ENCODE measurements around the gene PIK3CD.

The PIK3CD gene

DNA sequence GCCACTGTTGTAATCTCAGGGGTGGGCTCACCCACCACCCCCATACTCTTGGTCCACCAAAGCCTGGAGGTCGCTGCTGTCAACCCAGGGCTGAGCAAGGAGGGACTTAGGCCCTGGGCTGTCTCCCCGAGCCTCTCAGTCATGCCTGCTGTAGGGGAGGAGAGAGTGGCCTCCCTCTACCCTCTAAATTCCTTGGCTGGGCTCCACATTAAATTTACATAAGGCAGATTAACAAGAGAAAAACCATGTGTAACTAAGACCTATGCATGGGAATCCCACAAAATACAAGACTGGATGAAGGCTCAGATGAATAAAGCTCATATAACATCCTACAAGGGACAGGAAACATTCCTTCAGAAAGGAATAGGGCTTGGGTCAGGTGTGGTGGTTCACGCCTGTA, 1.8 kb upstream of the PIK3CD start:
- no peak overlapping the region for H2AFZ ChIP-seq (ENCODE audit: insufficient read depth, low read length, poor library complexity)
- H3K79me1 ChIP-seq (ENCODE audit: low read length), result no peaks in the 10 kb centered on the region
- H2BK120ac ChIP-seq (ENCODE audit: insufficient read depth, low read length, poor library complexity), result no peak overlapping the region
- H3K4ac ChIP-seq (ENCODE audit: low read depth, low read length), result no peak overlapping the region
- no peak for DNase-seq
- H2AK5ac ChIP-seq (ENCODE audit: low read length), result no peak overlapping the region
- H3K27me3 ChIP-seq (ENCODE audit: insufficient read depth, low read length), result peaks cover 44% of the 10 kb centered on the region
- no peak overlapping the region for H4K12ac ChIP-seq (ENCODE audit: low read depth, low read length)
- no peaks in the 10 kb centered on the region for H3K79me2 ChIP-seq (ENCODE audit: control insufficient read depth, insufficient read depth, low read length, poor library complexity)
- H4K8ac ChIP-seq (ENCODE audit: low read depth, low read length), result no peak overlapping the region
- no peak overlapping the region for H2BK12ac ChIP-seq (ENCODE audit: low read length)
- H3K4me1 ChIP-seq (ENCODE audit: control insufficient read depth in 1 of 2, insufficient read depth in 2 of 2, low read length in 2 of 2), result peaks cover 0 to 2% of the 10 kb centered on the region in 2 experiments
- no peak overlapping the region for H3K4me2 ChIP-seq (ENCODE audit: low read length)
- no peak overlapping the region for H3K14ac ChIP-seq (ENCODE audit: low read length)
- H3K4me3 ChIP-seq (ENCODE audit: low read depth, low read length), result no peak overlapping the region
- H3K9me3 ChIP-seq (ENCODE audit: insufficient read depth, low read depth, low read length), result no peaks in the 10 kb centered on the region
- no peak overlapping the region for H3K23ac ChIP-seq (ENCODE audit: low read length)
- H3K18ac ChIP-seq (ENCODE audit: low read length), result no peak overlapping the region
- no CpG with 5 or more reads among the region's 3 CpGs for WGBS (ENCODE audit: extremely low coverage, insufficient coverage, insufficient read length)
- no peak overlapping the region for H3K27ac ChIP-seq (ENCODE audit: low read depth, low read length)
- H3K9ac ChIP-seq (ENCODE audit: low read length), result no peak overlapping the region
- H4K91ac ChIP-seq (ENCODE audit: low read depth, low read length), result no peak overlapping the region
- H3K36me3 ChIP-seq (ENCODE audit: control insufficient read depth in 1 of 2, insufficient read depth in 2 of 2, low read length in 2 of 2), result no peaks in the 10 kb centered on the region
- no peak overlapping the region for H2BK5ac ChIP-seq (ENCODE audit: low read depth, low read length, poor library complexity)

DNA sequence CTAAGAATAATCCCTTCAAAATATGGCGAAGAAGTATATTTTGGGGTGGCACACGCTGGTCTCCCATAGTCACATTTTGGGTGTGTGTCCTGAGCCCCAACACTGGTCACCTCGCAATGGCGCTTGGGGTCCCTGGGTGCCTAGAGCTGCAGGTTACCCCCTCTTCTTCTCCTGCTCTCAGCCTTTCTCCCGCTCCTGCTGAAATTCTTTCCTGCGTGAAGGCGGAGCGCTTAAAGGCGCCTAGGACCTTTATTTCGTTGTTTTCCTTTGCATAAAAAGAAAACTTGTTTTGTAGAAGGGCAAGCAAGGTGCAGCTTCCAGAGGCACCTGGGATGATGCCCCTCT, 339 bp upstream of the PIK3CD start:
- Histone ChIP-seq H2BK5ac (ENCODE audit: low read depth, low read length, poor library complexity) (no peak overlapping the region), H3K27me3 (ENCODE audit: insufficient read depth, low read length) (peaks cover 44% of the 10 kb centered on the region), H3K4me3 (ENCODE audit: low read depth, low read length) (no peak overlapping the region), H3K27ac (ENCODE audit: low read depth, low read length) (no peak overlapping the region), H3K4ac (ENCODE audit: low read depth, low read length) (no peak overlapping the region), H2AFZ (ENCODE audit: insufficient read depth, low read length, poor library complexity) (no peak overlapping the region), H2AK5ac (ENCODE audit: low read length) (no peak overlapping the region), H3K36me3 (ENCODE audit: control insufficient read depth in 1 of 2, insufficient read depth in 2 of 2, low read length in 2 of 2) (no peaks in the 10 kb centered on the region), H3K23ac (ENCODE audit: low read length) (no peak overlapping the region), H3K18ac (ENCODE audit: low read length) (no peak overlapping the region), H3K9ac (ENCODE audit: low read length) (no peak overlapping the region), H2BK120ac (ENCODE audit: insufficient read depth, low read length, poor library complexity) (no peak overlapping the region), H4K8ac (ENCODE audit: low read depth, low read length) (no peak overlapping the region), H3K79me1 (ENCODE audit: low read length) (no peaks in the 10 kb centered on the region), H3K4me1 (ENCODE audit: control insufficient read depth in 1 of 2, insufficient read depth in 2 of 2, low read length in 2 of 2) (peaks cover 0 to 2% of the 10 kb centered on the region in 2 experiments), H4K91ac (ENCODE audit: low read depth, low read length) (no peak overlapping the region), H4K12ac (ENCODE audit: low read depth, low read length) (no peak overlapping the region), H2BK12ac (ENCODE audit: low read length) (no peak overlapping the region), H3K14ac (ENCODE audit: low read length) (no peak overlapping the region), H3K4me2 (ENCODE audit: low read length) (peak overlapping the region; percentile 72), H3K79me2 (ENCODE audit: control insufficient read depth, insufficient read depth, low read length, poor library complexity) (no peaks in the 10 kb centered on the region), H3K9me3 (ENCODE audit: insufficient read depth, low read depth, low read length) (no peaks in the 10 kb centered on the region)
- DNase-seq, result no peak
- no CpG with 5 or more reads among the region's 10 CpGs for WGBS (ENCODE audit: extremely low coverage, insufficient coverage, insufficient read length)

DNA sequence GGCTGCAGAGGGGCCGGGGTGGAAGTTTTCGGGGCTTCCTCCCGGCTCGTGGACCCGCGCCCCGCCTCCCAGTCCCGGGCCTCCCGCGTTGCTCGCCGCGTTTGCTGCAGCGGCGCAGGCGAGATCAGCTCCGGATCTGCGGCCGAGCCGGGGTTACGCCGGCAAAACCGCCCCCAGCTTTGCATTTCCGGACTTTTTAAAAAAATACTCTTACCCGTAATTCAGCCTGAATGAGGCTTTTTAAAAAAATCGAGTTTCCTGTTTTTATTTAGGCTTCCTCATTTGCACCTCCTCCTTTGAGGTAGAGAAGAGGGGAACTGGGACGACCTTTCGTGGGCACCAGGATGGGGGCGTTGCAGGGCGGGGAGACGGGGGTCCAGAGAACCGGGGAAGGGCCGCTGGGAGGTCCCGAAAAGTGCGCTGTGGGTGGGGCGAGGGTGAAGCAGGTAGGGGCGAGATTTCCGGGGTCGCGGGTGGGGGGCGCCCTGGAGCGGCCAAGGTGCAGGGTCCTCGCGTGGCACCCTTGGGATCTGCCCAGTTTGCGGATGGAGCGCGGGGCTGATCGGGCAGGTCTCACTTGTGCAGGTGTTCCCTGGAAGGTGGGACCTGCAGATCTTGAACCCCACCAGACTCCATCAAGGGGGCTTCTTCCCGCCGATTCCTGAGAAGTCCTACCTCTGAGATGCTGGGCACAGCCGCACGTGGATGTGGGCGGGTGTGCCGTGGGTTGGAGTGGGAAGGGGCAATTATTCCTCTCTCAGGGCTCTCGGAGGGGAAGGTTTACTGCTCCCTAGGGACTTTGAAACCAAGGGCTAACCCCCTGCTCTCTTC, 1.1 kb downstream of the PIK3CD start:
- Histone ChIP-seq H3K27me3 (ENCODE audit: insufficient read depth, low read length) (peaks cover 44% of the 10 kb centered on the region), H3K14ac (ENCODE audit: low read length) (no peak overlapping the region), H2BK5ac (ENCODE audit: low read depth, low read length, poor library complexity) (no peak overlapping the region), H3K9me3 (ENCODE audit: insufficient read depth, low read depth, low read length) (no peaks in the 10 kb centered on the region), H3K4me3 (ENCODE audit: low read depth, low read length) (peak overlapping the region; percentile 61), H3K9ac (ENCODE audit: low read length) (no peak overlapping the region), H3K79me1 (ENCODE audit: low read length) (no peaks in the 10 kb centered on the region), H3K4me2 (ENCODE audit: low read length) (peak overlapping the region; percentile 72), H4K91ac (ENCODE audit: low read depth, low read length) (no peak overlapping the region), H2BK120ac (ENCODE audit: insufficient read depth, low read length, poor library complexity) (no peak overlapping the region), H3K4ac (ENCODE audit: low read depth, low read length) (no peak overlapping the region), H4K8ac (ENCODE audit: low read depth, low read length) (no peak overlapping the region), H3K36me3 (ENCODE audit: control insufficient read depth in 1 of 2, insufficient read depth in 2 of 2, low read length in 2 of 2) (no peaks in the 10 kb centered on the region), H3K4me1 (ENCODE audit: control insufficient read depth in 1 of 2, insufficient read depth in 2 of 2, low read length in 2 of 2) (peaks cover 0 to 2% of the 10 kb centered on the region in 2 experiments), H3K79me2 (ENCODE audit: control insufficient read depth, insufficient read depth, low read length, poor library complexity) (no peaks in the 10 kb centered on the region), H4K12ac (ENCODE audit: low read depth, low read length) (no peak overlapping the region), H2AK5ac (ENCODE audit: low read length) (no peak overlapping the region), H3K18ac (ENCODE audit: low read length) (no peak overlapping the region), H3K23ac (ENCODE audit: low read length) (no peak overlapping the region), H2AFZ (ENCODE audit: insufficient read depth, low read length, poor library complexity) (no peak overlapping the region), H3K27ac (ENCODE audit: low read depth, low read length) (no peak overlapping the region), H2BK12ac (ENCODE audit: low read length) (no peak overlapping the region)
- DNase-seq, result no peak
- WGBS (ENCODE audit: extremely low coverage, insufficient coverage, insufficient read length), result no CpG with 5 or more reads among the region's 55 CpGs

DNA sequence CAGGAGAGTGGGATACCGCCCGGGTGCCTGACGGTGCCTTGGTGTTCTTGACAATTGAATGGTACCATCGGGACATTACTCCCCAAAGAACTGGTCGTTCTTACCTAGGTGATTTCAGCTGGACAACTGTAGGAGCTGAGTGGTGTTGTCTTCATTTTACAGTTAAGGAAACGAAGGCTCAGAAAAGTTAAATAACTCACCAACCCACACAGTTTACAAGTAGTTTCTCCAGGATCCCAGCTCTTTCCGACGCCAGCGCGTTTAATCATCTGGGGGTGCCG, 1.6 kb downstream of the PIK3CD start:
- H3K18ac ChIP-seq (ENCODE audit: low read length), result no peak overlapping the region
- no peak overlapping the region for H2BK120ac ChIP-seq (ENCODE audit: insufficient read depth, low read length, poor library complexity)
- no peak overlapping the region for H4K91ac ChIP-seq (ENCODE audit: low read depth, low read length)
- no peaks in the 10 kb centered on the region for H3K9me3 ChIP-seq (ENCODE audit: insufficient read depth, low read depth, low read length)
- no peak overlapping the region for H3K27ac ChIP-seq (ENCODE audit: low read depth, low read length)
- peaks cover 44% of the 10 kb centered on the region for H3K27me3 ChIP-seq (ENCODE audit: insufficient read depth, low read length)
- H3K79me2 ChIP-seq (ENCODE audit: control insufficient read depth, insufficient read depth, low read length, poor library complexity), result no peaks in the 10 kb centered on the region
- H2BK12ac ChIP-seq (ENCODE audit: low read length), result no peak overlapping the region
- H3K9ac ChIP-seq (ENCODE audit: low read length), result no peak overlapping the region
- no peak overlapping the region for H4K12ac ChIP-seq (ENCODE audit: low read depth, low read length)
- no peak overlapping the region for H3K4me2 ChIP-seq (ENCODE audit: low read length)
- no peaks in the 10 kb centered on the region for H3K79me1 ChIP-seq (ENCODE audit: low read length)
- no peaks in the 10 kb centered on the region for H3K36me3 ChIP-seq (ENCODE audit: control insufficient read depth in 1 of 2, insufficient read depth in 2 of 2, low read length in 2 of 2)
- no peak overlapping the region for H2AFZ ChIP-seq (ENCODE audit: insufficient read depth, low read length, poor library complexity)
- DNase-seq, result no peak
- WGBS (ENCODE audit: extremely low coverage, insufficient coverage, insufficient read length), result no CpG with 5 or more reads among the region's 11 CpGs
- H3K4me1 ChIP-seq (ENCODE audit: control insufficient read depth in 1 of 2, insufficient read depth in 2 of 2, low read length in 2 of 2), result peaks cover 0 to 2% of the 10 kb centered on the region in 2 experiments
- no peak overlapping the region for H3K23ac ChIP-seq (ENCODE audit: low read length)
- H3K4me3 ChIP-seq (ENCODE audit: low read depth, low read length), result no peak overlapping the region
- no peak overlapping the region for H3K14ac ChIP-seq (ENCODE audit: low read length)
- no peak overlapping the region for H4K8ac ChIP-seq (ENCODE audit: low read depth, low read length)
- H2AK5ac ChIP-seq (ENCODE audit: low read length), result no peak overlapping the region
- H2BK5ac ChIP-seq (ENCODE audit: low read depth, low read length, poor library complexity), result no peak overlapping the region
- no peak overlapping the region for H3K4ac ChIP-seq (ENCODE audit: low read depth, low read length)
